NCI-H82 treated with DMSO at 0.1 percent for 48 hours (cell line): Measurements from ENCODE around the gene RABGAP1L.
A peak's percentile ranks its signal among the peaks of the same experiment; 100 is the strongest.

Experiments
- DNase-seq: peaks from one replicate; lab custom pipeline; 2025; ENCODE audit not compliant: unreplicated experiment; lab: John Stamatoyannopoulos, UW

Gene RABGAP1L

GRCh38 chr1:174902531-174903099 lies 743.3 kb downstream of the RABGAP1L start:
- DNase-seq, result no peak

- peak; percentile 17 for DNase-seq
These were observed 752.3 kb downstream of the RABGAP1L start for GRCh38 chr1:174911606-174912005.

GRCh38 chr1:174912264-174912663 lies 752.9 kb downstream of the RABGAP1L start:
- DNase-seq, result no peak

- DNase-seq, result no peak
These were observed 754.0 kb downstream of the RABGAP1L start for GRCh38 chr1:174913225-174913903.

GRCh38 chr1:174914991-174915390 lies 755.7 kb downstream of the RABGAP1L start:
- no peak for DNase-seq

GRCh38 chr1:174916846-174917245 lies 757.5 kb downstream of the RABGAP1L start:
- DNase-seq, result no peak

GRCh38 chr1:174920093-174920492 lies 760.8 kb downstream of the RABGAP1L start:
- DNase-seq, result no peak

GRCh38 chr1:174922121-174922520 lies 762.8 kb downstream of the RABGAP1L start:
- DNase-seq, result no peak

GRCh38 chr1:174923820-174924219 lies 764.5 kb downstream of the RABGAP1L start:
- DNase-seq, result no peak

- DNase-seq, result no peak
These were observed 769.2 kb downstream of the RABGAP1L start for GRCh38 chr1:174928541-174928940.

GRCh38 chr1:174931214-174931613 lies 771.9 kb downstream of the RABGAP1L start:
- no peak for DNase-seq

- no peak for DNase-seq
These were observed 773.3 kb downstream of the RABGAP1L start for GRCh38 chr1:174932587-174932986.

- no peak for DNase-seq
These were observed 776.8 kb downstream of the RABGAP1L start for GRCh38 chr1:174935961-174936727.

GRCh38 chr1:174938281-174939007 lies 779.1 kb downstream of the RABGAP1L start:
- no peak for DNase-seq

GRCh38 chr1:174939775-174940545 lies 780.6 kb downstream of the RABGAP1L start:
- DNase-seq, result no peak

GRCh38 chr1:174940646-174941175 lies 781.4 kb downstream of the RABGAP1L start:
- DNase-seq, result no peak

GRCh38 chr1:174942547-174943255 lies 783.4 kb downstream of the RABGAP1L start:
- DNase-seq, result no peak

- no peak for DNase-seq
These were observed 786.7 kb downstream of the RABGAP1L start for GRCh38 chr1:174946031-174946430.

- DNase-seq, result no peak
These were observed 789.7 kb downstream of the RABGAP1L start for GRCh38 chr1:174949061-174949460.

- no peak for DNase-seq
These were observed 790.3 kb downstream of the RABGAP1L start for GRCh38 chr1:174949645-174950044.
